Measurements from ENCODE around the gene FOXK2.
A peak's percentile ranks its signal among the peaks of the same experiment; 100 is the strongest.

The FOXK2 gene

DNA sequence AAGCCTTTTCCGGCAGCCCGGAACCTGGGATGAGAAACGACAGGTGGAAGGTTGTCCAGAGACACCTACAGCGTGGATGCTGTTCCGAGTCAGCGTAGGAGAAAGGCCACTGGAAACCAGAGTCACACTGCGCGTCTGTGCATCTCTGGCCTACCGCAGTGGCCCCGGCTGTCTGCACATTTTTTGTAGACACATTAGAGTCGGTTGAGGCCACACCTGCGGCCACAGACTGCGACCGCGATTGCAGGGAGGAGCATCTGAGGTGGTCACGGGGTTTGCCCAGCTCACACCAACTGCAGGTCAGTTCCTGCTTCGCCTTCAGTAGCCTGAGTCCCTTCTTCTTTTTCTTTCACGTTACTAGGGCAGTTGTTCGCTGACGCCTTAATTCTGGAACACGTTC lies 76.4 kb downstream of the FOXK2 start:
- H3K27ac Mint-ChIP-seq: peak overlapping the region; percentile 93
- no peak overlapping the region for H3K4me3 Mint-ChIP-seq
- H3K4me1 Mint-ChIP-seq: peaks cover 46% of the 10 kb centered on the region
- H3K9me3 Mint-ChIP-seq: no peaks in the 10 kb centered on the region
- no peak for ATAC-seq
- peaks cover 58% of the 10 kb centered on the region for H3K36me3 Mint-ChIP-seq
- no peak for DNase-seq (ENCODE audit: low spot score in 2 of 2)

DNA sequence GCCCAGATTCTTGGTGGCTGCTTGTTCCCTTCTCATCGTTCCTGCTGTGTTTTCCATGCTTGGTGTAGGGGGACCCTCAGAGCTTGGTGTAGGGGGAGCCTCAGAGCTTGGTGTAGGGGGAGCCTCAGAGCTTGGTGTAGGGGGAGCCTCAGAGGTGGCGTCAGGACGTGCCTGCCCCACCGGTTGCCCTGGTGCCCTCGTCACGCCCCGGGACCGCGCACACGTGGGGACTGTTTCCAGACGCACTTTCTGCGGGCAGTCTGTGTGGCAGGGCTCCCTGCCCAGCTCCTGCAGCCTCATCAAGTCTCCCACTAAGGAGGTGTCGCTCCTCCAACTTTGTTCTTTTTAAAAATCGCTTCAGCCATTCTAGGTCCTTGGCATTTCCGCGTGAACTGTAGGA lies 76.8 kb downstream of the FOXK2 start:
- DNase-seq (ENCODE audit: low spot score in 2 of 2) (no peak), ATAC-seq (no peak)
- Mint-ChIP-seq H3K4me1 (peaks cover 42% of the 10 kb centered on the region), H3K27ac (no peak overlapping the region), H3K36me3 (peaks cover 62% of the 10 kb centered on the region), H3K4me3 (no peak overlapping the region), H3K9me3 (no peaks in the 10 kb centered on the region)

DNA sequence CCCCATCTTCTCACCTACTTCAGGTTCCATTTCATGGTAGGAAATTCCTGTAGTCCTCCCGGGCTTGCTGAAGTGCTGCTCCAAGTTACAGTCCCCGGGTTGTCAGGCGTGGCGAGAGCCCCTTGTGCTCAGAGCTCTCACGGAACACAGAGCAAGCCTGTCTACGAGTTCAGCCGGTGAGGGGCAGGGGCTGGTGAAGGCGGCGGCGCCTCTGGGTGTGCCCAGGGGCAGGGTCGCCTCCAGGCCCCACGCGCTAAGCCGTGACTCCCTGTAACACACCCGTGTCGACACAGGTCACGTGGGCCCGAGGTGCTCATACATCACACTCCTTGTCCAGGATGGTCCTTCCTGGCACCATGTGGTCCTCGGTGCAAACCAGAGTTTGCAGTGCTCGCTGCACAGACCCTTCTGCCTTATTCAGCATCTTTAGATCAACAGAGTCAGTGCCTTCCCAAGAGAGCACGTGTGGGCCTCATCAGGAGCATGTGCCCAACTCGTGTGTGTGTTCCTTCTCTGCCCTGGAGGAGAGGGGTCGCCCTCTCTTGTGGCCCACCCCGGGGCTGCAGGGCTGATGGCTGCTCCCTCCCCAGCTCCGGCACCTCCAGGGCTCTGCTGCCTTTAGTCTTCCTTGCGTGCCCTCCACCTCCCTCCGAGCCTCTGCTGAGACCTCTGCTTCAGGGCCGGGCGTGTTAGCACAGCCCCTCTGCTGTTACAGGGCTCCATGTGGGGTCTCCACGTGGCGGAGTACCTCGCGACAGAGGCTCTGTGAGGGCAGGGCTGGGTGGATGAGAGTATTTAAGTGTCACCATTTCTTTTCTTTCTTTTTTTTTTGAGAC lies 77.5 kb downstream of the FOXK2 start:
- Mint-ChIP-seq H3K36me3 (peaks cover 70% of the 10 kb centered on the region), H3K4me3 (no peak overlapping the region), H3K27ac (no peak overlapping the region), H3K9me3 (no peaks in the 10 kb centered on the region), H3K4me1 (peaks cover 35% of the 10 kb centered on the region)
- DNase-seq (ENCODE audit: low spot score in 2 of 2): no peak
- ATAC-seq: no peak

DNA sequence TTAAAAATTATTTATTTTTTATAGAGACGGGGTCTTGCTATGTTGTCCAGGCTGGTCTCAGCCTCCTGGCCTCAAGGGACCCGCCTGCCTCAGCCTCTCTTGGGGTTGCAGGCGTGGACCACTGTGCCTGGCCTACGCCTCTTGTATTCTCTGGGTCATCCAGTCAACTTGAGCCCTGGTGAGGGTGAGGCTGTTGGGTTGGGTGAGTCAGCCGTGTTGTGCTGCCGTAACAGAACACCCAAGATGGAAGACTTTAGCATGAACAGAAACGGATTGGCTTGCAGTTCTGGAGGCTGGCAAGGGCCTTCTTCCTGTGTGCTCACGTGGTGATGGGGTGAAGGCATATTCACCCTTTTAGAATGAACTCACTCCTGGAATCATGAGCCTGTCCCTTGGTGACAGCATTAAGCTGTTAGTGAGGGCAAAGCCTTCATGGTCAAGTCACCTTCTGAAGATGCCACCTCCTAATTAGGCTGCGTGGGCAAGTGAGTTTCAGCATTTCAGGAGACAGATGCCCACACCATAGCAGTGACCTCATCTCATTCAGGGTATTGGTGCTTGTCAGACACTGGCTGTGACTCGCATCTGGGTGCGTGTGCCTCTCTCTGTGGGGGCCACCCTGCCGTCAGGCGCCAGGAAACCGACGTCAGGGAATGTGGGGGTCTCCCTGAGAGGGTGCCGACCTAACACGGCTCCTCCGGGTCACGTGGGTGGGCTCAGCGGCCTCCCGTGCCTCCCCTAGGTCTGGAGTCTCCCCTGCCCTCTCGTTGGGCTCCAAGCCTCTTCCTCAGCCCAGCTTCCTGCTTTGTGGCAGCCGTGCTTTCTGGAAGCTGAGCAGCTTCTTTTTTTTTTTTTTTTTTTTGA lies 79.0 kb downstream of the FOXK2 start:
- Mint-ChIP-seq H3K9me3 (no peaks in the 10 kb centered on the region), H3K27ac (peak overlapping the region; percentile 17), H3K4me3 (no peak overlapping the region), H3K4me1 (peaks cover 26% of the 10 kb centered on the region), H3K36me3 (peaks cover 79% of the 10 kb centered on the region)
- no peak for DNase-seq (ENCODE audit: low spot score in 2 of 2)
- peak; percentile 78 for ATAC-seq

DNA sequence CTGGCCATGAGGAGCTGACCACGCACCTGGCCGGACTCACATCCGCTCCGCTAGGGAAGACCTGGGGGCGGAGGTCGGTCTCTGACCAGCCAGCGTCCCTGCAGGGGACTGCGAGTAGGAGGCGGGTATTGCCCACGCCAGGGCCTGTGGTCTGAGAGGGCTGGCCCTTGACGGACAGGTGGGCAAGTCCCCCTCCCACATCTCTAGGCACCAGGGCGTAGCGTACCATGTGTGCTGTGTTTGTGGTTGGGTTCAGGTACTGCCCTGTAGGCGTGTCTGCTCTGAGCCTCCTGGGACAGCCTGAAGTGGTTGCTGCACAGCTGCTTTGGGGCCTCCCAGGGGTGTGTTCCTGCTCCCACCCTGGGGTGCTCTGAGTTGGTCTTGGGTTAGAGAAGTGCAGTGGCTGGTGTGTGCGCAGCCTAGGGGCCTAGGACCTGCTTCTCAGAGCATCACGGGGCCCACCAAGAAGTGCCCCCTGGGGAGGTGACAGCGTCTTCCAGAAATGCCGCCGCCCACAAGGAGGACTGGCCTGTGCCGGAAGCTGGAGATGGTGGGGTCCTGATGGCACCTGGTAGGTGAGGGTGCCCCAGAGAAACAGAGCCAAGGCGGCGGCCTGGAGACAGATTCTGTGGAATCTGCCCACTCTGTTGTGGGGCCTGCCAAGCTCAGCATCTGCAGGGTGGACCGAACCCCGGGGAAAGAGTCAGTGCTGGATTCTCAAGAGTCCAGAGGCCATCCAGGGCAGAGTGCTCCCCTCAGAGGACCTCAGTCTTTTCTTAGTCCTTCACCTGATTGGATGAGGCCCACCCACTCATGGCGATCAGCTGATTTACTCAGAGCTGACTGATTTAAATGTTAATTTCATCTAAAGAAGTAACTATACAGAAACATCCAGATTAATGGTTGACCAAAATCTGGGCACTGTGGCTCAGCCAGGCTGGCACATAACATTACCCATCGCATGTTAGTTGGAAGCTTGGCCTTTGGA lies 80.4 kb downstream of the FOXK2 start:
- ATAC-seq: no peak
- H3K4me3 Mint-ChIP-seq: no peak overlapping the region
- no peak for DNase-seq (ENCODE audit: low spot score in 2 of 2)
- peaks cover 80% of the 10 kb centered on the region for H3K36me3 Mint-ChIP-seq
- peak overlapping the region; percentile 17 for H3K27ac Mint-ChIP-seq
- H3K4me1 Mint-ChIP-seq: peaks cover 21% of the 10 kb centered on the region
- H3K9me3 Mint-ChIP-seq: no peaks in the 10 kb centered on the region

DNA sequence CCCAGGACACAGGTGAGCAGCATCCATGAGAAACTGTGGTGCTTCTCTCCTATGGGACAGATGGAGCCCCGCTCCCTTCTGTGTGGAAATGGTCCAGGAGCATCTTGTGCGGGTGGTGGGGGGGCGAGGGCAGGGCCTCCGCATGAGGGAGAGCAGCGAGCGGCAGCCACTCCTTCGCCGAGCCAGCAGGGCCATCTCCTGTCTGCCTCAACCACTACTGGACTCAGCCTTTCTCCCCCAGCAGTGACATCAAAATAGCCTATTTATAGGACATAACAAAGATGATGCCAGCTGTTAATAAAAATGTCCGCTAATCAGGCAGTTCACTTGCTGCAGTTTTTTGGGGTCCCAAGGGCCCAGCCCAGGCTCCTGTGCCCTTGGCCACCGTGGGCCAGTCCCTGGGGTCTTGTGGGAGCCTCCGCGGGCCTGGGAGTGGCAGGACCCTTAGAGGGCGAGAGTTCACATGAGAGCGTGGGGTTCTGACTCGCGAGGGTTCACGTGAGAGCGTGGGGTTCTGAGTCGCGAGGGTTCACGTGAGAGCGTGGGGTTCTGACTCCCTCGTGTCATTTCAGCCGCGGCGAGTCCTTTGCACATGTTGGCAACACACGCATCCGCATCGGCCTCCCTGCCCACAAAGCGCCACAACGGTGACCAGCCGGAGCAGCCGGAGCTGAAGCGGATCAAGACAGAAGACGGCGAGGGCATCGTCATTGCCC lies 81.4 kb downstream of the FOXK2 start:
- no peak overlapping the region for H3K27ac Mint-ChIP-seq
- peaks cover 83% of the 10 kb centered on the region for H3K36me3 Mint-ChIP-seq
- no peak overlapping the region for H3K4me3 Mint-ChIP-seq
- no peak for ATAC-seq
- no peaks in the 10 kb centered on the region for H3K9me3 Mint-ChIP-seq
- DNase-seq (ENCODE audit: low spot score in 2 of 2): no peak
- H3K4me1 Mint-ChIP-seq: peaks cover 21% of the 10 kb centered on the region

DNA sequence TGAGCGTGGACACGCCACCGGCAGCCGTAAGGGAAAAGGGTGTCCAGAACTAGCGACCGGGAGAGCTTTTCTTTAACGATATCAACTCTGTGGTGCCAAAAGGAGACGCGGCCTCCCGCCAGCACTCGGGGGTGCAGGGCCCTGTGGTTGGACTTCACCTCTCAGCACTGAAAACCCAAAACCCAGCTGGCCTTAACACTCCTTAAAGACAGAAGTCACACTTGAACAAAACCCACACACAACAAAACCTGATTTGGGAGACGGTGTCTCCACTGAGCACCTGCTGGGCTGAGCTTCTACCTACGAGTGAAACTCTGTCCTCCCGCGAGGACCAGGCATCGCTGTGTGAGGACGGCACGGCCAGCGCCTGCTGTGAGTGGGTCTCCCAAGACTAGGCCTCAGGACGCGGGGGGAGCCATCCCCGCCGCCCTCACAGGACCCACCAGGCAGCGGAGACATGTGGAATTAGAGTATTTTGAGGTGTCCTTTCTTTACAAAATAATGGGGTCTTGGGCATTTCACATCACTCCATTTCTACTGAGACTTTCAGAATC lies 82.0 kb downstream of the FOXK2 start:
- DNase-seq (ENCODE audit: low spot score in 2 of 2) (no peak), ATAC-seq (no peak)
- Mint-ChIP-seq H3K4me3 (no peak overlapping the region), H3K36me3 (peaks cover 88% of the 10 kb centered on the region), H3K27ac (peak overlapping the region; percentile 79), H3K9me3 (no peaks in the 10 kb centered on the region), H3K4me1 (peaks cover 21% of the 10 kb centered on the region)

DNA sequence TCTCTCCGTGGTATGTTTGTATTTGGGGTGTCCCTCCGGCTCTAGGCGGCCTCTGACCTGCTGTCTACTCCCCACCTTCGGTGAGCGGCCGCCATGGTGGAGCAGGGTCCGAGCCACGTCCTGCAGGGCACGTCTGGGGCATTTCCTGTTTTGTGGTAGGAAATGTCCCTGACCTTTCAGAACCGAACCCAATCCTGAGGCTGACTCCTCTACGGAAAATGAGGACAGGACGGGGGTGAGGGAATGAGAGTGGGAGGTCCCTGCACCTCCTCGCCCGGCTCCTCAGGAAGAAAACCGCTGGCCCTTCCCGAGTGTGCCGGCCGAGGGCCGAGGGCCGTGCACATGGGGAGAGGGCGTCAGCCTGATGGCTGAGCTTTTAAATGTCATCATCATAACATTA lies 83.0 kb downstream of the FOXK2 start:
- H3K27ac Mint-ChIP-seq: peak overlapping the region; percentile 79
- H3K9me3 Mint-ChIP-seq: no peaks in the 10 kb centered on the region
- peaks cover 95% of the 10 kb centered on the region for H3K36me3 Mint-ChIP-seq
- H3K4me3 Mint-ChIP-seq: no peak overlapping the region
- no peak for DNase-seq (ENCODE audit: low spot score in 2 of 2)
- peaks cover 21% of the 10 kb centered on the region for H3K4me1 Mint-ChIP-seq
- no peak for ATAC-seq

DNA sequence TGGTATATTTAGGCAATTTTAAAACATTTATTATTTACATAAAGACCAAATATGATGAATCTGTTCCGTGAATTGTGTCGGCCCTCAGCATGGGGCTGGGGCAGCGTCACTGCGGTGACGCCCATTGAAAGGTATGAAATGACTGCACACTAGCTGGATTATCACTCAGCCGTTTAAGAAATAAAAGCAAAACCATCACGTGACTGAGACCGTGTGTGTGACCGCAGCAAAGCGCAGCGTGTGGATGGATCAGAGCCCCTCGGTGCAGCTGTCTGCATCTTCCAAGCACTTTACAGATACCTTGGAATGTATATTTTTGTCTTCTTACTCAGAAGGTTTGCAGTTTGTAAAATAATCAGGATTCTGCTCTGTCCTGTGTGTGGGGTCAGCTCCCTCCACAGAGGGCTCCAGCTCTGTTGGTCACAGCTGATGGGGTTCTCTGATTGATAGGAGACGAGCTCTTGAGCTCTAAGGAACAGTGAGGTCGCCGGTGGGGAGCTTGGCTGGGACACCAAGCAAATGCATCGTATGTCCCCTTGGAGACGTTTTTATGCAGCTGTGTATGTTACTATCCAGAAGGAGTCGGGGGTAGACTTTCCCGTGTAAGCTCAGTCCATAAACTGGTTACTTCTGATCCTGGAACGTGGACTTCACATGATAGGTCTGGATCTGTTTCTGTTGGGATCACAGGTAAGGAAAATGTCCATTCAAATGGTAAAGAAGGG lies 83.6 kb downstream of the FOXK2 start:
- H3K9me3 Mint-ChIP-seq: no peaks in the 10 kb centered on the region
- H3K36me3 Mint-ChIP-seq: peaks cover 95% of the 10 kb centered on the region
- H3K4me3 Mint-ChIP-seq: no peak overlapping the region
- ATAC-seq (peak; percentile 67), DNase-seq (ENCODE audit: low spot score in 2 of 2) (no peak)
- H3K4me1 Mint-ChIP-seq: peaks cover 19% of the 10 kb centered on the region
- H3K27ac Mint-ChIP-seq: peak overlapping the region; percentile 79

DNA sequence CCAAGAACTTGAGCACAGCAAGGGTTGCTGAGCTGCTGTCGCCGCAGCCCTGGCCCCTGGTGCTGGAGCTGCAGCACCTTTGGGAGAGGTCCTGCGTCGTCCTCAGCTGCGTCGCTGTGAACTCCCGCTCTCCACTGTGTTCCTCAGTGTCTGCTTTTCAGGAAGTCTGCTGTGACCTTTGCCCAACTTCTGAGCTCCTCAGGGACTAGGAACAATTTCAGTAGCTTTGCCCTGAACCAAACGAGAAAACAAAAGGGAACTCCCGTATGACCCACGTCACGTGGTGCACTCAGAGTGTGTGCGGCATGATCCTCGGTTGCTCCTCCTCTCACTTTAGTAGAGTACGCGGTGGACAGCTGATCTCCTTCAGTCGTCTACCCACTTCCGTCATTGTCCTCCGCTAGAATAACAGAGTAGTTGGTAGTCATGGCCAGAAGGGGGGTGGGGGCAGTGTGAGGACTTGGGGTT lies 84.5 kb downstream of the FOXK2 start:
- Mint-ChIP-seq H3K36me3 (peaks cover 98% of the 10 kb centered on the region), H3K4me1 (peaks cover 14% of the 10 kb centered on the region), H3K27ac (peak overlapping the region; percentile 75), H3K4me3 (no peak overlapping the region), H3K9me3 (no peaks in the 10 kb centered on the region)
- ATAC-seq: peak; percentile 68
- DNase-seq (ENCODE audit: low spot score in 2 of 2): no peak

DNA sequence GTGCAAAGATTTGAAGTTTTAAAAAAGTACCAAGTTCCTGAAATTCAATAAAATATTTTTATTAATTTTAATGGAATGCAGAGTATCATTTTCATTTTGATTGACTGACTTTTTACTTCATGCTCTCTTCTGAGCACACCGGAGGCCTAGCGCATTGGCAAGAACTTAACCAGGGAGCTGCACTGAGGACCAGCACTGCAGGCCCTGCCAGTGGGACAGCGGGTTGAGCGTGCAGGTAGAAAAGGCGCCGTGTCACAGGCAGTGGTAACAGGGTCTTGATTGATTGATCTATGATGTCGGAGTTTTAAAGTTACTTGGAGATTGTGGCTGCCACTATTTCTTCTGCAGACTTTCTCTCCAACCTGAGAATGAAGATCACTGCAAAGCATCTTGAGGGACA lies 85.0 kb downstream of the FOXK2 start:
- no peak for ATAC-seq
- no peak for DNase-seq (ENCODE audit: low spot score in 2 of 2)
- H3K36me3 Mint-ChIP-seq: peaks cover 98% of the 10 kb centered on the region
- H3K4me1 Mint-ChIP-seq: peaks cover 14% of the 10 kb centered on the region
- no peak overlapping the region for H3K4me3 Mint-ChIP-seq
- peak overlapping the region; percentile 75 for H3K27ac Mint-ChIP-seq
- H3K9me3 Mint-ChIP-seq: no peaks in the 10 kb centered on the region

DNA sequence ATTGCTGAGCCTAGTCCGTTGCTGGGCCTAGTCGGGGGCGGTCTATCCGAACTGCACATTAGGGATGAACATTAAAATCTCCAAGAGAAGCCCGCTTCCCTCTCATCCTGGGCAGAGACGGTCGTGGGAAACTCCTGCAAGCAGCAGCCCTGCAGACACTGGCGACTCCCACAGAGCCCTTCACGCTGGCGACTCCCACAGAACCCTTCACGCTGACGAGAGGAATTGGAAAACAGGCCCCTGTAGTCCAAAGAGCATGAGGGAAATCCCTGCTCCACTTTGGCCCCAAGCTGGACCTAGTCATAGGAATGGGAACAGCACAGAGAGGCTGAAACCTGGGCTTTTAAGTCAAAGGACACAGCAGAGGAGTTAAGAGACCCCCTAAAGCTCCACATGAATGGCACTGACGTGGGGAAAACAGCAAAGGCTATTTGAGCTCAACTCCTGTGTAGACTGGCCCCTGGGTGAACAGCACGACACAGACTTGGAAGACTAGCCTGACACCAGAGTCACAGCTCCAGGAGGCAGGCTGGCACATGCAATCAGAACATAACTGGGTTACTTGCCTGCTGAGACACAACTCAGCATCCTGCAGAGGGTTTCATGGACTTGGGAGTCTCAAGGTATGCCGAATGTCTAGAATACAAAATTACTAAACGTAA lies 86.5 kb downstream of the FOXK2 start:
- ATAC-seq (no peak), DNase-seq (ENCODE audit: low spot score in 2 of 2) (no peak)
- no peaks in the 10 kb centered on the region for H3K9me3 Mint-ChIP-seq
- H3K4me3 Mint-ChIP-seq: no peak overlapping the region
- H3K36me3 Mint-ChIP-seq: peaks cover 98% of the 10 kb centered on the region
- H3K4me1 Mint-ChIP-seq: peaks cover 14% of the 10 kb centered on the region
- H3K27ac Mint-ChIP-seq: no peak overlapping the region

DNA sequence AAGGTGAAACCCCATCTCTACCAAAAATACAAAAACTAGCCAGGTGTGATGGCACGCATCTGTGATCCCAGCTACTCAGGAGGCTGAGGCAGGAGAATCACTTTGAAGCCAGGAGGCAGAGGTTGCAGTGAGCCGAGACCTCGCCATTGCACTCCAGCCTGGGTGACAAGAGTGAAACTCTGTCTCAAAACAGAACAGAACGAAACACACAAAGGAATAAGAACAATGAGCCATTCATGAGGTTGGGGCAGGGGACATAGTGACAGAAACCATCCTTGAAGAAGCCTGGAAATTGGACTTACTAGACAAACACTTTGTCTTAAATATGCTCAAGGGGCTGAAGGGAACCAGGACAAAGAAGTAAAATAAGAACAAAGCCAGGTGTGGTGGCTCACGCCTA lies 89.3 kb downstream of the FOXK2 start:
- H3K4me1 Mint-ChIP-seq: peaks cover 9% of the 10 kb centered on the region
- H3K36me3 Mint-ChIP-seq: peaks cover 98% of the 10 kb centered on the region
- no peaks in the 10 kb centered on the region for H3K9me3 Mint-ChIP-seq
- DNase-seq (ENCODE audit: low spot score in 2 of 2): no peak
- H3K4me3 Mint-ChIP-seq: no peak overlapping the region
- no peak for ATAC-seq
- H3K27ac Mint-ChIP-seq: peak overlapping the region; percentile 10
